T-helper 9 cell (primary cell): ENCODE measurements around the gene SHISA2.
A peak's percentile ranks its signal among the peaks of the same experiment; 100 is the strongest.
"Not testable (repeated sequence)": the region's sequence is repeated elsewhere in the genome, so short reads cannot be mapped to it uniquely, and the experiment has no call there.

Experiments
- DNase-seq: peaks from one replicate; pipeline ENCODE4 v3.0.0-alpha.2; 2020
- total RNA-seq, 2 donors: gene quantifications; one replicate each; lab custom pipeline; 2026; lab: John Stamatoyannopoulos, UW

SHISA2 gene
- total RNA-seq = 0.84 to 3.6 reads per million in 2 donors

- peak; percentile 17 for DNase-seq
Observed at GRCh38 chr13:26051657-26052311, at the start of gene SHISA2. SHISA2 (minus strand) TSS chr13:26052016; CDS start chr13:26050975, 1,041 bp downstream.

DNA sequence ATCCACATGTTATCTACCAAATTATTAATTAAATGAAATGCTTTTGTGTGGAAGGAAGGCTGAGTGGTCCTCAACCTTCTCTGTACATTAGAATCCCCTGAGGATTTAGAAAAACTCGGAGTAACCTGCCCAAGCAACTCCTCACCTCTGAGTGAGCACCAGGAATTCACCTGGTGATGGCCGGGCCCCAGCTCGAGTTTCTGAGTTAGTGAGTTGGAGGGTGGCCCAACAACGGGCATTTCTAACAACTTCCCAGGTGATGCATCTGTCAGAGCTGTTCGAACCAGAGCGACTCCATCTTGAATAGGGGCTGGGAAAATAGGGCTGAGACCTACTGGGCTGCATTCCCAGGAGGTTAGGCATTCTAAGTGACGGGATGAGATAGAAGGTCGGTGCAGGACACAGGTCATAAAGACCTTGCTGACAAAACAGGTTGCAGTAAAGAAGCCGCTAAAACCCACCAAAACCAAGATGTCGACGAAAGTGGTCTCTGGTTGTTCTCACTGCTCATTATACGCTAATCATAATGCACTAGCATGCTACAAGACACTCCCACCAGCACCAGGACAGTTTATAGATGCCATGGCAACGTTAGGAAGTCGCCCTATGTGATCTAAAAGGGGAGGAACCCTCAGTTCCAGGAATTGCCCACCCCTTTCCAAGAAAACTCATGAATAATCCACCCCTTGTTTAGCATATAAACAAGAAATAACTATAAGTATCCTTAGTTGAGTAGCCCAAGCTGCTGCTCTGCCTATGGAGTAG is 44.2 kb upstream of the SHISA2 start:
- no peak for DNase-seq

DNA sequence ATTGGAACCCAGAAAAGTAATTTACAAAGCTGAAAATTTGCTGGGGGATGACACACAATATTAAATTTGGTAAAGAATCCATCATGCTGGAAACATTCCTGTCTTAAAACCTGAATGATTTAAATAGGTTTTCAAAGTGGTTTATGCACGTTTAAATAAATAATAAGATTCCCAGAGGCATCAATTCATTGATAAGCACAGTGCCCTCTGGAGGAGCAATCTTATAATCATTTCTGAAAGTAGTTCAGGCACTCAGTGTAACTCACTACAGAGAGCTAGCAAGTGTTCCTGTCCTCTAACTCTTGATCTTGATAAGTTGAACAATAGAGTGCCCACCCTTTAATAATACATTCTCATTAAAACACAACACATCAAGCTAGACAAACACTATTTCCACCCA is 43.5 kb upstream of the SHISA2 start:
- no peak for DNase-seq

DNA sequence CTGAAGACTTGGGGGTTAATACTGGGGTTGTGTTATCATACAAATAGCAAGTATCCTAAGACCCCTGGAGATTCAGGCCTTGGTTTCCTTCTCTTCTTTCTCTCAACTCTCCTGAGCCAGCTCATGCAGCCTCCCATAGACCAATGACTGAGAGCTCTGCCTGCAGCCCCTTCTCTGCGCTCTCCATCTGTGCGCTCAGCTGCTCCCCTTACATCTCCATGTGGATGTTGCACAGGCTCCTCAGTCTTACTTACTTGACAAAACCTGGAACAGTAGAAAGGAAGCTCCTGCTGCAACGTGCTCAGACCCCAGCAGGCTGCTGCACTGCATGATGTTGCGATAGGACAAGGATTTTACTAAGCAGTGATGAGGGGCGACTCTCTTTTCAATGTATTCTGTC is 25.0 kb upstream of the SHISA2 start:
- not testable (repeated sequence) for DNase-seq

GRCh38 chr13:26075498-26075897 is 23.7 kb upstream of the SHISA2 start:
- DNase-seq = no peak

DNA sequence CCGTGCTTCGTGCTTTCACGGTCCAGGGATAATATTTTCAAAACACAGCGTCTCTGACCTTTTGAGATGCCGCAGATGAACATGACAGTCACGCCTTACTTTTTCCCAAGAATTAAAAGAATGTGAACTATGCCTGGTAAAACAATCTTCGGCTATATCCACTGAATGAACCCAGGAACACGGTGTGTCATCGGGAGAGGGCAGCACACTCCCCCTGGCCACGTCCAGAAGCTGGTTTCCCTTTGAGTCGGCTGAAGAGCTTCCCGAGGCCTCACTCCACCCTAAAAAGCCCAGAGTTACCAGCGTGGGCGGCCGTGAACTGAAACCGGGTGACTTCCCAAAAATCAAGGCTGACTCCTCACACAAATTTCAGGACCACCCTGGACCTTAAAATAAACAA is 22.9 kb upstream of the SHISA2 start:
- DNase-seq = no peak

DNA sequence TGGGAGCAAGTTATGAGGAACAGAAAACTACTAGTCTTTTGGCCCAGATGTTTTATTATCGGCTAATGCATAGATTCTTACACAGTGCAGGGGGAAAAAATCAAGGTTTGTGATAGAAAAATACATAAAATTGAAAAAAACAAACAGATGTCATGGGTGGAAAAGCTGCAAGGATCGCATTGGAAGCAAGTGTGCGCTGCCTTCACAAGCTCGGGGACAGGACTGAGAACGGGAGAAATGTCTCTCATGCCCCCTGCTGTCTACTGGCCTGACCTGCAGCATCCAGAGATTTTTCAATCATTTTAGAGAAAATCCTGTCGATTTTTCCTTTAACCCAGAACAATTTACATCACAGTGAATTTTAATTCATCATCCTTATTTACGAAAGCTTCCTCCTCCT is 20.5 kb upstream of the SHISA2 start:
- DNase-seq = not testable (repeated sequence)

GRCh38 chr13:26071691-26072090 is 19.9 kb upstream of the SHISA2 start:
- no peak for DNase-seq

DNA sequence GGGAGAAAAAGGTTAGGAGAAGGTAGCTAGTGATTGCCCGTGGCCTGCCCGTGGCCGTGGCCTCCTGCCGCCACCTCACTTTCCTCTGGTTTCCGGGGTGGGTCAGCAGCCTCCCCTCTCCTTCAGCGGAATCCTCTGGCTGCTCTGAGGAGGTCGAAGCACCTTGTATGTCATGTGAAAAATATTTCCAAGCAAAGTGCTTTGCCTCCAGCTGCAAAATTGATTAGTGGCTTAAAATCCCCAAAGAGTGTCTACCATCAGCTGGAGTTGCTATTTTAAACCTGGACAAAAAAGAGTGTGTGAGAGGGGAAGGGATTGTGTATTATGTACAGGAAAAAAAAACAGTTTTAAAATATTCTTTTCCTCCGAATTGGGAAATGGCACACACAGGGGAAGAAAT is 17.8 kb upstream of the SHISA2 start:
- DNase-seq = not testable (repeated sequence)

DNA sequence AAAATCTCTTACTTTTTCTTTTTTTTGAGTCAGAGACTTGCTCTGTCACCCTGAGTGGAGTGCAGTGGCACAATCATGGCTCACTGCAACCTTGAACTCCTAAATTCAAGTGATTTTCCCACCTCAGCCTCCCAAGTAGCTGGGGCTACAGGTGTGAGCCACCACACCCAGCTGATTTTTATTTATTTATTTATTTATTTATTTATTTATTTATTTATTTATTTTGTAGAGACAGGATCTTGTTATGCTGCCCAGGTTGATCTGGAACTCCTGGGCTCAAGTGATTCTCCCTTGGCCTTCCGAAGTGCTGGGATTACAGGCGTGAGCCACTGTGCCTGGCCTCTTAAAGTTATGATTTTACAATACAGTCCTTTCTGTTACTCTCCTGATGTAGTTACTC is 16.6 kb upstream of the SHISA2 start:
- DNase-seq = not testable (repeated sequence)

- no peak for DNase-seq
Observed at GRCh38 chr13:26067601-26068000, 15.8 kb upstream of the SHISA2 start.

DNA sequence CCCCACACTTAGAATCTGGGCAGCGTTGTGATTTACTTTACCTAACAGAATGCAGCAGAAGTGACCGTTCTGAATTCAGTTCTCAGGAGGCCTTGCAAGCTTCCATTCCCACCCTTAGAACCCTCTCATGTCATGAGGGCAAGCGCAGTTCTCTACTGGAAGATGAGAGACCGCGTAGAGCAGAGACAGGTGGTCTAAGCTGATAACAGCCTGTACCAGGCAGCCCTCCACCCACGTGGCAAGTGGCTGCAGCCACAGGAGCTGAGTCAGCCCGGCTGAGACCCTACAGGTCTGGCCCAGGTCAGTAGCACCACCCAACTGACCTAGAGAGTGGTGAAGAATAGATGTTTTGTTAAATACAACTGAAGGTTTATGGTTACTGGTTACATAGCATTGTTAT is 14.7 kb upstream of the SHISA2 start:
- not testable (repeated sequence) for DNase-seq

- DNase-seq = no peak
Observed at GRCh38 chr13:26062853-26063444, 11.1 kb upstream of the SHISA2 start.

GRCh38 chr13:26061947-26062346 is 10.1 kb upstream of the SHISA2 start:
- DNase-seq = no peak

DNA sequence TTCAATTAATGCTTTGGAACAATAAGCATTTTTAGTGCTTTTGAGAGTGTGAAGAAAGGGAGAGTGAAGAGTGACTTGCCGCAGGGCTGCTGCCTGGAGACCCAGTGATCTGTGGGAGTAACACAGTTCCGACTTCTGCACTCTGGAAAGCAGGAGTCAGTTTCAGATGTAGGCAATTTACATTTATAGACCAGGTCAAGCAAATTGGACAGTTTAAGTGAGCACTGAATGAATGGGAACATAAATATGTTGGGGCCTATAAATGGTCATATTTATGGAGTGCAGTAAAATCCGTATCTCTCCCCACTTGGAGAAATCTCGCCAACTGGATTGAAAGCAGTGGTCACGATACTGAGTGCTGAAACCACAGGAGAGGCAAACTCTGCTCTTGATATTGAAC is 9.4 kb upstream of the SHISA2 start:
- DNase-seq = no peak

DNA sequence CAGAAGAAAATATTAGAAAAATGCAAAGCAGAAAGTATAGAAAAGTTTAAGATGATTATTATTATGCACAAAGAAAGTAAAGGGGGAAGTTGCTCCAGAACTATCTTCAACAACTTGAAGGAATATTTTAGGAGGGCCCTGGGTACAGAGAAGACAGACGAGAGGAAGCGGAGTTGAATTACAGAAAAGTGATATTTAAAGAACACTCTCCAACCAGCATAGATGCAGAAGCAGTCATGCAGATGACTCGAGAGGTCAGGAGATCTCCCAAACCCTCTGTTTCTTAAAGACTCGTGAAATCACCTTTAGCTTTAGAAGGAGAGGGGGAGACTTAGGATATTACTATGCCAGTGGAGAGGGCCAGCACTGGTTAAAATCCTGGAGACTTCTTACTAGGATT is 8.5 kb upstream of the SHISA2 start:
- DNase-seq = no peak

- no peak for DNase-seq
Observed at GRCh38 chr13:26058704-26059103, 6.9 kb upstream of the SHISA2 start.

- DNase-seq = no peak
Observed at GRCh38 chr13:26054896-26055295, 3.1 kb upstream of the SHISA2 start.

DNA sequence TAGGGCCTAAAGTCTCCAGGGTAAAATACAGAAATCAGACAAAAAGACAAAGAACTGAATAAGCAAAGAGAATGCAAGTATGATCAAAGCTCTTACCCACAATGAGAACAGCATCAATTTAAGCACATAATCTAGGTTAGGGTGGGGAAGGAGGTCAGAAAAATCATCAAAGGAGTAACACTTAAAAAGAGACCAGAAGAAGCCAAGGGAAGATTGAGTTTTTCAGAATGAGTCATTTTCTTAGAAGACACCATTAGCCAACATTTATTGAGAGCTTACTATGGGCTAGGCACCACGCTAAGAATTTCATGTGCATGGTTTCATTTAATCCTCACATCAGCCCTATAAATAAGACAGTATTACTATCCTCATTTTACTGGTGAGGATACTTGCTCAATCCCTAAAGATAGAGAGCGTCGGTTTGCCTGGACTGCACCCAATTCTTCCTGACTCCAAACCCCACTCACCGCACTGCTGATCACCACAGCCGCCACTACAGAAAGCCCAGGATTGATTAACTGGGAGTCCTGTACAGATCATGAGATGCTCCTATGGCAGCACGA is 1.7 kb upstream of the SHISA2 start:
- no peak for DNase-seq

DNA sequence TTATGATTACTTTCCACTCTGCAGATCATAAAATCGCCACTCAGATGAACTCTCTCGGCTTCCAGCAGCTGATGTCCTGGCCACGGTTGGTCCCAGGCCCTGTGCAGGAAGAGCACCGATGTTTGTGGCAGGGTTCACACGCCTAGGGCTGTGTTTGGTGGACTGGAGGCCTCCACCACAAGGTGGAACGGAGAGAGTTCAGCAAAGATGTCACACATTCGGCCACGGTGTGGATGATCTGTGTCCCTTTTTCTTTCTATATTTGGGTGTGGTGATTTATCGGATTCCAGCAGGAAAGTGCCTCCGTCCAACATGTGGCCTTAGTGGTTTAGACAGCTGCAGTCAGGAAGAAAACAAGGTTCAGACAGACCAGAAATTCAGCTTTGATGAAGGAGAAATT is 521 bp upstream of the SHISA2 start:
- no peak for DNase-seq

- DNase-seq = no peak
Observed at GRCh38 chr13:26051231-26051656, 572 bp downstream of the SHISA2 start.

DNA sequence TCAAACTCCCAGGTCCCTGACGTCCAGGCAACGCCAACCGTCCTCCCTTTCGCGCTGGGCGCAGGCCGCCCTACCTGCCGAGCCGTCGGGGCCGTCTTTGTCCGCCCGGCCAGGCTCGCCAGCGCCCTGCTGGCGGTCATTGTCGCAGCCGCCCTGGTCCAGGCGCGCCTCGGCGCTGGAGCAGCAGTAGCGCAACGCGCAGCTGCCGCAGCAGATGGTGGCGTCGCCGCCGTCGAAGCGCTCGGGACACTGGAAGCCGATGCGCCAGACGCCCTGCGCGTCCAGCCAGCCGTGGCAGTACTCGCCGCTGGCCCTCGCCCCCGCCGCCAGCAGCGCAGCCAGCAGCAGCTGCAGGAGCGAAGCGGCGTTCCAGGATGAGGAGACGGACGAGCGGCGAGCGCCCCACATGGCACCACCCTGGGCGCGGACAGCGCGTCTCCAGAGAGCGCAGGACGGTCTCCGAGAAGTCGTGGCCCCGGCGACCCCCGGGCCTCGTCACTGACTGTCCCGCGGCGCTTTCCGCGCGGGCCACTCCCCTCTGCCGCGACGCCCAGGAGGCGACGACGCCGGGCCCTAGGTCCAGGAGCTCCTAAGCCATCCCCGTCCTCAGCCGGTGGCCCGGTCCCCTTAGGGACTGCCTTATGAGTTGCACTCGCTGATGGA is 1.1 kb downstream of the SHISA2 start:
- DNase-seq = no peak

GRCh38 chr13:26048741-26049140 is 3.1 kb downstream of the SHISA2 start:
- DNase-seq = no peak
